LNCAP (cell line): ENCODE measurements around the gene ZNF2.

ENCODE experiments used
- CTCF ChIP-seq: fragments of 450-650 bp; IDR thresholded peaks from 2 replicates; pipeline ENCODE4 v1.5.1; 2017; ENCODE audit warnings: mild to moderate bottlenecking

Gene ZNF2

GRCh38 chr2:95179451-95179850, 13.8 kb downstream of the ZNF2 start:
- TF ChIP-seq CTCF = no peak

- TF ChIP-seq CTCF = no peak
Observed at GRCh38 chr2:95181774-95182173, 16.2 kb downstream of the ZNF2 start.

GRCh38 chr2:95185197-95185596, 19.6 kb downstream of the ZNF2 start:
- TF ChIP-seq CTCF = no peak

- TF ChIP-seq CTCF = no peak
Observed at GRCh38 chr2:95185973-95186372, 20.4 kb downstream of the ZNF2 start.

- TF ChIP-seq CTCF = peak; percentile 56
Observed at GRCh38 chr2:95192956-95193355, 27.3 kb downstream of the ZNF2 start.

- TF ChIP-seq CTCF = no peak
Observed at GRCh38 chr2:95203911-95204310, 38.3 kb downstream of the ZNF2 start.

GRCh38 chr2:95204396-95204795, 38.8 kb downstream of the ZNF2 start:
- TF ChIP-seq CTCF = no peak

GRCh38 chr2:95206096-95206495, 40.5 kb downstream of the ZNF2 start:
- TF ChIP-seq CTCF = no peak
